ENCODE measurements around the gene NEDD4L. TPM values are rescaled to one million over a fixed set of nuclear protein-coding genes. Genes with fewer than 3 reads are reported as not detected.

Gene NEDD4L
- total RNA-seq, 1 donor from 2014 or later, result 5.1 TPM

DNA sequence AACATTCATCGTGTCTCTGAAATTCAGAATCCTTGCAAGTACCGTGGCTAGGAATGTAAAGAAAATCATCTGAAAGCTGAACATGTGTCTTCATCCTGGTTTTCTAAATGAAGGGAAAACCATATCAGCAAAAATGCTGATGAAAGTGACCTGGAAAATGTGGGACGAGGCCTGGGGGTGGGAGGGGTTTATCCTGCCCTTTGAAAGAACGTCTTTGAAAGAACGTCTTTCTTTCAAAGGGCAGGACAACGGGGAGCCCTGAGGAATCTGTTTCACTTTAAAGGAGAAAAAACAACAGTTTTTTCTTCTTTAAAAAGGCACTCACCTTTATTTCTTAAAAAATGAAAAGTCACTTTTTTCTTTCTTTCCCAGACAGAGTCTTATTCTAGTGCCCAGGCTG, 399.6 kb downstream of the NEDD4L start:
- Mint-ChIP-seq H3K4me3 (ENCODE audit: low read depth) (no peak overlapping the region), H3K27ac (no peak overlapping the region), H3K27me3 (ENCODE audit: low read depth) (peaks cover 5% of the 10 kb centered on the region), H3K36me3 (ENCODE audit: low read depth) (no peaks in the 10 kb centered on the region), H3K9me3 (no peaks in the 10 kb centered on the region), H3K4me1 (ENCODE audit: low read depth) (peaks cover 6% of the 10 kb centered on the region)
- intact Hi-C loops (cut with micrococcal nuclease), result no loop called here
- no peak for DNase-seq (ENCODE audit: low spot score)

DNA sequence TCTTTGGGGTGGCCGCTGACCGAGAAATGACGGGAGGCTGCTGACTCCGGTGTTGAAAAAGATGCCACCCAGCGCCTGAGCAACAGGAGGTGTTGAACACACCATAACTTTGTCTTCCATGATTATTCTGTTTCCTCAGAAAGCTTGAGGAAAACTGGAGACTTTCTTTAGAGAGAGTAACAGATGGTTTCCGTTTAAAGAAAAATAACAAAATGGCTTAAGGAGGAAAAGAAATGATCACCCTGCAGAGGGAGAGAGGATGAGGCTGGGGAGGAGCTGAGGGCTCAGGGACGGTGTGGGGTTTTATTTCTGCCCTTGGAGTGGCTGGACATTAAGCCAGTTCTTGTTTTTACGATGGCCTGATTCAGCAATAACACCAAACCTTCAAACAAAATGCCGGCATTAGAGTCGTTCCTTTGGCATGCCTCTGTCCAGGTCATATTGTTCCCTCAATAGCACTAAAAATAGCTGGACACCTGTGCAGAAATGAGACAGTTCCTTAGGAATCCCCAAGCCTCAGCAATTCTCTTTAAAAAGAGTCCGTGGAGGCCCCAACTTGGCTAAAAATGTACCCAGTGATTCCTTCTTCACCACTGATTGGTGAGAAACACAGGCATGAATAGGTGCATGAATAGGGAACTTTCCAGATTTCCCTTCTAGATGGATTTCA, 402.5 kb downstream of the NEDD4L start:
- Mint-ChIP-seq H3K27ac (no peak overlapping the region), H3K9me3 (no peaks in the 10 kb centered on the region), H3K36me3 (ENCODE audit: low read depth) (no peaks in the 10 kb centered on the region), H3K27me3 (ENCODE audit: low read depth) (peaks cover 7% of the 10 kb centered on the region), H3K4me3 (ENCODE audit: low read depth) (no peak overlapping the region), H3K4me1 (ENCODE audit: low read depth) (no peaks in the 10 kb centered on the region)
- intact Hi-C loops (cut with micrococcal nuclease), result no loop called here
- no peak for DNase-seq (ENCODE audit: low spot score)

DNA sequence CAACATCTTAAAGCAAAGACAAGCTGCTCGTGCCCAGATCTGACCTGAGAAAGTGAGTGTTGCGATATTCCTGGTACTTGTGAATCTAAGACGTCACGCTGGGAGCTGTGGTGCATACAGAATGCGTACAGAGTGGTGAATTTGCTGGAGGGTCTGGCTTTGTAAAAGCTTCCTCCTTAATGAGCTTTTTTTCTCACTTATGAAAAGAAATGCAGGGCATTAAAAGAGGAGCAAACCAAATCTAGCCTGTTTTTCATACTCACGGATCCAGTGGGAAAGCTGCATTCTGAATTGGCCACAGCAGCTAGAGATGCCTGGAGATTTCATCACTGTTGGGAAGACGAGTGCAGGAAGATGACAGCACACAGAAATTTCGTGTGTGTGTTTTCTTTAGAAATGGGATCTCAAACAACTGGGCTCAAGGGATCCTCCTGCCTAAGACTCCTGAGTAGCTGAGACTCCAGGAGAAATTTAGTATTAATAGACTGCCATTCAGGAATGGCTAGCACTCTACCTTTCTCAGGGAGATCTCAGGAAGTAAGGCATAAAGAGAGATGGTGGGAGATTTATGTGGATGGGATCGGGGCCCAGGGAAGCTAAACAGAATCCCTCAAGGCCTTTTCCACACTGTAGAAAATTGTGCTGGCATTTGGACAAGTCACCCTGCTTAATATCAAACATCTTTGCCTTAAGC, 403.5 kb downstream of the NEDD4L start:
- no peak for DNase-seq (ENCODE audit: low spot score)
- H3K36me3 Mint-ChIP-seq (ENCODE audit: low read depth), result no peaks in the 10 kb centered on the region
- intact Hi-C loops (cut with micrococcal nuclease), result no loop called here
- no peaks in the 10 kb centered on the region for H3K4me1 Mint-ChIP-seq (ENCODE audit: low read depth)
- H3K4me3 Mint-ChIP-seq (ENCODE audit: low read depth), result no peak overlapping the region
- H3K9me3 Mint-ChIP-seq, result no peaks in the 10 kb centered on the region
- H3K27me3 Mint-ChIP-seq (ENCODE audit: low read depth), result peaks cover 8% of the 10 kb centered on the region
- H3K27ac Mint-ChIP-seq, result no peak overlapping the region

DNA sequence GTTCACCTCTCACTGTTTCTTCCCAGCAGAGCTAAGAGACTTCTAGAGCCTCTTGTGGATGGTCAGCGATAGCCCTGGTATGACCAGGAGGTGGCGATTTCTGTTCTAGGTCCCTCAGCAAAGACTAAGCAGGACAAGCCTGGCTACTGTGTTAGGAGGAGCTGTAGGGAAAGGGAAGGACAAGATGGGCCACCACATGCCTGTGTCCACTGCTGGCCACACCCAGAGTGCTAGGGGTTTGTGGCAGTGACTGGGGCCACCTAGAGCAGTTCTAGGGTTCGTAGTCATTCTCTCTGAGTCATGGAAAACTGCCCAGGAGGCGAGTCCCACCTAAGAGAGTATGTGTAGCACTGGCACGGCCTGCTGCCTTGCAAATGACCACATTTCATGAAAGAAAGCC, 405.4 kb downstream of the NEDD4L start:
- no peak for DNase-seq (ENCODE audit: low spot score)
- intact Hi-C loops (cut with micrococcal nuclease), result no loop called here
- Mint-ChIP-seq H3K9me3 (no peaks in the 10 kb centered on the region), H3K36me3 (ENCODE audit: low read depth) (no peaks in the 10 kb centered on the region), H3K27ac (no peak overlapping the region), H3K27me3 (ENCODE audit: low read depth) (peaks cover 14% of the 10 kb centered on the region), H3K4me3 (ENCODE audit: low read depth) (no peak overlapping the region), H3K4me1 (ENCODE audit: low read depth) (no peaks in the 10 kb centered on the region)

Other genes starting within 250 kb of the NEDD4L start
- gene ATP8B1, start 240.9 kb upstream of the NEDD4L start, total RNA-seq, result not detected in 2 replicates

All from activated T-helper 2 cell treated with anti-CD3 and anti-CD28 coated beads, Interferon-gamma antibody, Interleukin-2, Interleukin-4, amounts not matched to agents 10 μg/mL and 5 μg/mL and 100 μg/mL, durations not matched to agents 14 hours and 24 hours and 36 hours (primary cell).